ENCODE measurements around the gene FAH.

DNA sequence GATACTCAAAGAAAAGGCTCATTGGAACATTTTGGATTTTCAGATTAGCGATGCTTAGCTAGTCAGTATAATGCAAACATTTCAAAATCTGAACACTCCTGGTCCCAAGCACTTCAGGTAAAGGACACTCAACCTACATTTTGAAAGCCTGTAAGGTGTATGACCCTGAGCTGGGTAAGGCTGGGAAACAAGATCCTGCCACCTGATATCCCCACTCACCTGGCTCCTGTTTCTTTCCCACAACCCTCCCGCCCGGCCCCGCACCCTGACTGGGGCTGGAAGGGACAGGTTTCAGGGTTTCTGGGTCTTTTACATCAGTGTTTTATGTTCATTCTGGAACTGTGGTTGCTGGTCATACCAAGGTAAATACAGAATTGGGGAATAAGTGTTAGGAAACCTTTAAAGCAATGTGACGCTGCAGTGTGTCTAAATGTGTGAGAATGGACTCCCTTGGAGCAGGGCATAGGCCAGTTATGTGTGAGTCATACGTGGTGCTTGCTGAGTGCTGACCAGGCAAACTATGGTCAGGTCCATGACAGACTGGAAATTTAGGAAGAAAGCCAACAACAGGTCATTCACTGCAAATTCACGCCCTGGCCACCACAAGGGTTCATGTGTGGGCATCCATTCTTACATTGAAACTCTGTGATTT, 76.3 kb downstream of the FAH start:
- TF ChIP-seq BACH2 (CRISPR knock-in tag; IDR thresholded peaks at IDR 0.05; ENCODE audit: borderline replicate concordance) = no peak
- TF ChIP-seq ZFP3 (CRISPR knock-in tag; IDR thresholded peaks at IDR 0.05) = no peak
- no peak for TF ChIP-seq RARB (CRISPR knock-in tag; IDR thresholded peaks at IDR 0.05)
- no peak for TF ChIP-seq ZNF565 (CRISPR knock-in tag; conservative IDR thresholded peaks at IDR 0.05; ENCODE audit: low read depth)
- TF ChIP-seq GLIS3 (CRISPR knock-in tag; IDR thresholded peaks at IDR 0.05) = no peak
- TF ChIP-seq ZNF8 (CRISPR knock-in tag; IDR thresholded peaks at IDR 0.05) = no peak
- no peak for TF ChIP-seq TOX (CRISPR knock-in tag; IDR thresholded peaks at IDR 0.05; ENCODE audit: borderline replicate concordance)
